GM10266 (cell line): ENCODE data around the gene RNF213.
"Not testable (repeated sequence)": the region's sequence is repeated elsewhere in the genome, so short reads cannot be mapped to it uniquely, and the experiment has no call there.

Experiments
- DNase-seq: peaks from one replicate; pipeline ENCODE4 v3.0.0; 2012; ENCODE audit errors: extremely low spot score
- CTCF ChIP-seq: IDR thresholded peaks from 2 replicates; pipeline ENCODE4 v1.5.1; 2012; ENCODE audit warnings: mild to moderate bottlenecking, low read depth; ENCODE audit not compliant: control insufficient read depth, insufficient read depth; ENCODE audit errors: missing control alignments

The RNF213 gene

GRCh38 chr17:80402959-80403358 lies 142.3 kb downstream of the RNF213 start:
- DNase-seq: no peak

GRCh38 chr17:80406146-80406545 lies 145.5 kb downstream of the RNF213 start:
- no peak for DNase-seq
- TF ChIP-seq CTCF: no peak

More at GRCh38 chr17:80402959-80403358, 142.3 kb downstream of the RNF213 start:
- TF ChIP-seq CTCF: no peak

GRCh38 chr17:80407917-80408316 lies 147.3 kb downstream of the RNF213 start:
- not testable (repeated sequence) for DNase-seq

GRCh38 chr17:80408872-80409271 lies 148.2 kb downstream of the RNF213 start:
- no peak for TF ChIP-seq CTCF
- no peak for DNase-seq

- no peak for TF ChIP-seq CTCF
These were observed 149.0 kb downstream of the RNF213 start for GRCh38 chr17:80409626-80410025.

GRCh38 chr17:80410441-80411087 lies 149.9 kb downstream of the RNF213 start:
- DNase-seq: not testable (repeated sequence)

More at GRCh38 chr17:80409626-80410025, 149.0 kb downstream of the RNF213 start:
- no peak for DNase-seq

DNA sequence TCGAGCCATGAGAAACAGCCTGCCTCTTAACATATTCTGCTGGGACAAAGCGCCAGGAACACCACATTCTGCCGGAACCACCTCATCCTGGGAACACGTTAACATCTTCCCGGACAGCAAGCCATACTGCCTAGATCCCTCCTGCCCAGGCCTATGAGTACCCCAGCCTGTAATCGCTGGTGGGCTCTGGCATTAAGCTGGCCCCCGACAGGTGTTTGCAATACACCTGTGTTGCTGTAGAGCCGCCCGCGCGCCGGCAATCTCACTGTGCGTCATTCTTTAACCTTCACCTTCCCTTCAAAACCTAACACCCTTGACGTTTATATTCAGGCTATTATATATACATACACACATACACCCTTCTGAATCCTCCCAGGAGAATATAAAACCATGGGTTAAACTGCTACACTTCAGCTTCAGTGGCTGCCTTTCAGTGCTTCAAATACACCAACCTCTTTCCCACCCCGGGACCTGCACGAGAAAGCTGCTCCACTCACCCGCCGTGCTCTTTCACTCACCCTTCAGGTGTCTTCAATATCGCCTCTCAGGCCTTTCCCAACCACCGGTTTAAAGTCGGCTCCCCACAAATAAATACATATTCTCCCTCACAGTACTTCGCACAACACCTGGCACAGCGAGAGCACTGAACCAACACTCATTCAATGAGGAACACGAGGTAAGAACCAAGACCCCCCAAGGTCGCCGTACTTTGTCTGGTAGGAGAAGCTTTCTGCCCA lies 153.3 kb downstream of the RNF213 start:
- no peak for TF ChIP-seq CTCF
- no peak for DNase-seq

- DNase-seq: peak; percentile 15
- no peak for TF ChIP-seq CTCF
These were observed 153.8 kb downstream of the RNF213 start for GRCh38 chr17:80414508-80414802.
